Measurements from ENCODE around the gene TOP2B.
A peak's percentile ranks its signal among the peaks of the same experiment; 100 is the strongest.

The TOP2B gene

GRCh38 chr3:25664812-25665314, at the start of gene TOP2B:
Gene TOP2B (minus strand): TSS chr3:25664907. CDS start chr3:25664297, 610 bp downstream.
- peak; percentile 95 for DNase-seq

- no peak for DNase-seq
Observed at GRCh38 chr3:25713341-25713985, 48.8 kb upstream of the TOP2B start.

GRCh38 chr3:25711090-25711489, 46.4 kb upstream of the TOP2B start:
- no peak for DNase-seq

- DNase-seq: no peak
Observed at GRCh38 chr3:25708036-25708435, 43.3 kb upstream of the TOP2B start.

- DNase-seq: no peak
Observed at GRCh38 chr3:25707268-25707926, 42.7 kb upstream of the TOP2B start.

- no peak for DNase-seq
Observed at GRCh38 chr3:25706213-25706612, 41.5 kb upstream of the TOP2B start.

- DNase-seq: no peak
Observed at GRCh38 chr3:25697553-25697952, 32.8 kb upstream of the TOP2B start.

- DNase-seq: no peak
Observed at GRCh38 chr3:25695731-25696420, 31.2 kb upstream of the TOP2B start.

GRCh38 chr3:25693238-25693637, 28.5 kb upstream of the TOP2B start:
- no peak for DNase-seq

GRCh38 chr3:25692341-25692740, 27.6 kb upstream of the TOP2B start:
- DNase-seq: no peak

- no peak for DNase-seq
Observed at GRCh38 chr3:25690768-25691533, 26.2 kb upstream of the TOP2B start.

- no peak for DNase-seq
Observed at GRCh38 chr3:25689226-25689625, 24.5 kb upstream of the TOP2B start.

- no peak for DNase-seq
Observed at GRCh38 chr3:25687742-25688141, 23.0 kb upstream of the TOP2B start.

GRCh38 chr3:25686766-25687165, 22.1 kb upstream of the TOP2B start:
- DNase-seq: no peak

- no peak for DNase-seq
Observed at GRCh38 chr3:25683882-25684281, 19.2 kb upstream of the TOP2B start.

GRCh38 chr3:25683410-25683809, 18.7 kb upstream of the TOP2B start:
- no peak for DNase-seq

- no peak for DNase-seq
Observed at GRCh38 chr3:25679642-25680302, 15.1 kb upstream of the TOP2B start.

- DNase-seq: no peak
Observed at GRCh38 chr3:25679166-25679565, 14.5 kb upstream of the TOP2B start.

- no peak for DNase-seq
Observed at GRCh38 chr3:25678581-25678980, 13.9 kb upstream of the TOP2B start.

- DNase-seq: no peak
Observed at GRCh38 chr3:25677121-25677520, 12.4 kb upstream of the TOP2B start.

- DNase-seq: no peak
Observed at GRCh38 chr3:25674670-25675069, 10.0 kb upstream of the TOP2B start.

- no peak for DNase-seq
Observed at GRCh38 chr3:25673738-25674298, 9.1 kb upstream of the TOP2B start.
